Measurements from ENCODE around the gene DUSP5.

The DUSP5 gene

DNA sequence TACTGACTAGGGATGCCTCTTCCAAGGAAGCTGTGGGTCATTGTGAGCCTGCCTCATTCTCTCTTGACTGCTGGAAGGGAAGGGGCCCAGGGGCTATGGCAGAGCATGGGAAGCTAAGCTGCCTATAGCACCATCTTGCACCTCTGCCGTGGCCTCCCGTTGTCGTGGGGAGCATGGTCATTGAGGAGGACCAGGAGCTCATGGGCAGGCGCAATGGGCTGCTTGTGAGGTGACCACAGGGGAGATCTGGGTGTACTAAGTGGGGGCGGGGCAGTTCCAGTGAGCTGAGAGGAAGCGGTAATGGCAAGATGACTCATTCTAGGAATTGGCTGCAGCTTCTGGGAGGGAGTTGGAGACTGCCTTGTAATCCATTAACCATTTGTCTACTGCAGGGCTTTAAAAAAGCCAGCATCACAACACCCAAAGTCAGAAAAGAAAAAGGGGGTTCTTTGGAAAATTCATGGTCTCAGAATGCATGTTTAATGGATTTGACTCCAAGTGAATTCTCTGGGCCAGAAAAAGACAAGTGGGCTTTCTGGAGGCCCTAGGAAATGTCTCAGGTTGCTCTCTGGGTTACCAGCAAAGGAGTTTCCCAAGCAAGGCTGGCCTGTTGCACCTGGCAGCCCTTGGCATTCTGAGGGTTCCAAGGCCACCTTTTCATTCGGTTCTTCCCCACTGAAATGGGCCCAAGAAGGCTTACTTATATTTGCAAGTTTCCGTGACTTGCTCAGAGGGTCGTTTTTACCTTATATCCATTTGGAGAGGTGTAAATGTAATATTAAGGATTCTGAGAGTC is 3.6 kb downstream of the DUSP5 start:
- peak; percentile 27 to 76 for DNase-seq
- TF ChIP-seq POLR2A (IDR thresholded peaks at IDR 0.05; ENCODE audit: low read length): no peak
- no peak for TF ChIP-seq GATA1 (IDR thresholded peaks at IDR 0.05; ENCODE audit: low read depth, low read length)

DNA sequence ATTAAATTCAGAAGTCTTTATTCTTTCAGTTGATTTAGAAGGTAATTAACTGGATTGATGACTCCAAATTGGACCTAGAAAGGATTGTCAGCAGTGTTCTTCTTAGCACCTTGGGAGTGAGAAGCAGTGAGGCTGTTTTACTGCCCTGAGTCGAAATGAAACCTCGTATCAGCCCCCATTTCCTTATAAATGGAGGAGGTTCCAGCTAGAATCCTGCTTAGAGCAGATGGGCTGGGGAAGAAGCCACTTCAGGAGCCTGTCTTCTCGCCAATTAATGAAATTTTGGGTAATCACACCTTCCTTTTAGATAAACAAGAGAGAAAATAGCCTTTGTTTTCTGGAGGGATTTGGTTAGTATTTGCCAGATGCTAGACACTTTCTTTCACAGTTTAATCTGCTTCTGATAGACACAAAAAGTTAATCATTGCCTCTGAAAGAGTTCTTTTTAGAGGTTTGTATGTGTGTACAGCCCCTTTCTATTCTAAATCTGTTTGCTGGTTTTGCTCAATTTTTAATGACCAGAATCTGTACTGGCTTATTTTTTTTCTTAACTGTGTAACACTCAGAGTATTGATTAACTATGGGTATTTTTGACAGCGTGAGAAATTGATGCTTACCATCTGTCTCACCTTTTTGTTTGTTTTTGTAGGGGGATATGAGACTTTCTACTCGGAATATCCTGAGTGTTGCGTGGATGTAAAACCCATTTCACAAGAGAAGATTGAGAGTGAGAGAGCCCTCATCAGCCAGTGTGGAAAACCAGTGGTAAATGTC is 4.6 kb downstream of the DUSP5 start:
- TF ChIP-seq POLR2A (IDR thresholded peaks at IDR 0.05; ENCODE audit: low read length) (no peak), GATA1 (IDR thresholded peaks at IDR 0.05; ENCODE audit: low read depth, low read length) (no peak)
- no peak for DNase-seq

DNA sequence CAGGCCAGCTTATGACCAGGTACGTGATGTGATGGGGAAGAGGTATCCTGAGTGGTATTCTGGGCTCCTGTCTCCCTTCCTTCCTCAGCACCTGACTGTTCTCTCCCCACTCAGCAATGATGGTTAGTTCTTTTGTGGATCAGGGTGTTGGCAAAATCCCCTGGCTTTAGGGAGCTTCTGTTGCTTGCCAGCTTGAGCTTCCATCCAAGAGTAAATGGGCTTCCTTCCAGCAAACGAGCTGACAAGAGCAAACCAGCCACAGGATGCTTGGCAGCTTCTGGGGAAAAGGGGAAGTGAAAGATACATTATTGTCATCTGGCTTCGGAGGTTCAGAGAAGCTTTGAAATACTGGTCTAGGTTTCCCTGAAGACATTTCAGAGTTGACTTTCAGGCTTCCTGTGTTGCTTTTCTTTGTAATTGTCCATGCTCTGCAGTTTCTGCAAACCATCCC is 5.2 kb downstream of the DUSP5 start:
- DNase-seq: peak in 1 of 2 experiments; percentile 37

DNA sequence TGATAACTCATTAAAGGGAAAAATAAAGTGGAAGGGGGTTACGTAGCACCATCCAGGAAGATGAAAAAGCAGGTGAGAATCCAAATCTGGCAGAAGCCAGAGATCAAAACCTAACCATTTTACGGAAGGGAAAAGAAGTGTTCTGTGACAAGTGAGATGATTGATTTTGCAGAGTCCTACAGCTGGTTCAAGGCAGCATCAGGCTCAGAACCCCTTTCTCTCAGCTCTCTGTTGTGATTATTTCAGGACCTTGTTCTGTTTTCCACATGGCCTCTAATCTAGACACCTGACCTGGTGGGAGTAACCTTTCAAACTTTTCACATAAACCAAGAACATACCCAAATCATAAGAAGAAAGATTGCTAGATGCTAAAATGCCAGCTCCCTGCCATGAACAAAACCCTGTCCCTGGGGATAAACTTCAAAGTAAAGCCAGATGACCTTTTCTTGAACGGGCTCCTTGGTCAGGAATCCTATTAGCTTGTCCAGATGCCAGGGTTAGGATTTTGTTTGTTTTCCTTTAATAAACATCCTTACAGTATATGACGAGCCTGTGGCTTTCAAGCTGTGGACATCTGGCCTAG is 5.9 kb downstream of the DUSP5 start:
- TF ChIP-seq POLR2A (IDR thresholded peaks at IDR 0.05; ENCODE audit: low read length): no peak
- no peak for TF ChIP-seq GATA1 (IDR thresholded peaks at IDR 0.05; ENCODE audit: low read depth, low read length)
- no peak for DNase-seq

More for the DNA sequence above, 5.2 kb downstream of the DUSP5 start:
- TF ChIP-seq GATA1 (IDR thresholded peaks at IDR 0.05; ENCODE audit: low read depth, low read length): no peak
- no peak for TF ChIP-seq POLR2A (IDR thresholded peaks at IDR 0.05; ENCODE audit: low read length)

DNA sequence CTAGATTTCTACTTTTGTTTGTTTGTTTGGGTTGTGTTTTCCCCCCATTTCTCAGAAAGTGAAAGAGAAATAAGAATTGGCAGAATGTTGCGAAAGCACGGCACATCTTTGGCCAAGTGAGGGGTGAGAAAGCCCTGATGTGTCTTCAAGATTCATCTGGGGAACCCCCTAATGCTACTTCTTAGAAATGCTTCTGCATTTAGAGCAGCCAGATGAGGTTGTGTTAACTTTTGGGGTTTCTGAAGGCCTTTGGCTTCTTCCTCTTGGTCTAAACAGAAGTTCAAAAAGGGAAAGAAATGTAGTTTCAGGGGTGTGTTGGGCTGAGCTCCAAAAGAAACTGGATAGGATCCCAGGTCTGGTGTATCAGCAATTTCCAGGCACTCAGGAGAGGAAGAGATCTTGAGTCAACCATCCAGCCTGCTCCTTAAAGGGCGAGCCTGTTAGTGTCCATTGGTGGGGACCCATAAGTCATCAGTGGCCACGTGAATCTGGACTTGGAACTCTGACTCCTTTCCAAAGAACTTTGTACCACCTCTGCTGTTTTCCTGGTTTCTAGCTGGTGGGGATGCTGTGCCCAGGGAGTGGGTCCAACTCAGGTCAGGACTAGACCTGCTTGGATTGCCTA is 6.5 kb downstream of the DUSP5 start:
- peak; percentile 31 to 80 for DNase-seq

DNA sequence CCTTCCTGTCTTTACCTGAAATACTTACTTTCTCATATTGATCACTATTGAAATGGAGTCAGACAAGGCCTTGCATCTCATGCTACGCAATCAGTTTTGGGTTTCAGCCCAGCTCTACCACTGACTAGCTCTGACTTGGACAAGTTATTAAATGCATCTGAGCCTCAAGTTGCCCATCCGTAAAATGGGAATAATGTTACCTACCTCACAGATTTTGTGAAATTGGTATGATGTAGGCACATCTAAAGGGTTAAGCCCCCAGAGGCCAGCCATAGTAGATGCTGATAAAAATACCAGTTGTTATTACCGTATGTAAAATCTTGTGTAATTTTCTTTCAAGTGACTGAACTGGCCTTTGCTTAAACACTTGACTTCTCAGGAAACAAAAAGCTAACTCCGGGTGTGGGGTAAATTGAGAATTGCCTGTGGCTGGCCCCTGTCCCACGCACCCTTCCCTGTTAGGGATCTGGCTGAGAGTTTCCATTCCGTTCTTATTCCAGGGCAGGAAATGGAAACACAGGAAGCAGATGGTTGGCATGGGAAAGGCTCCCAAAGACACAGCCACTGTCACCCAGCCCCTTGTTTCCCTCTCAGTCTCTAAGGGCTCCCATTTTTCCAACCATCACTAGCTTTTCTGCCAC is 7.5 kb downstream of the DUSP5 start:
- DNase-seq: no peak
- TF ChIP-seq POLR2A (IDR thresholded peaks at IDR 0.05; ENCODE audit: low read length) (no peak), GATA1 (IDR thresholded peaks at IDR 0.05; ENCODE audit: low read depth, low read length) (no peak)

More for the DNA sequence above, 6.5 kb downstream of the DUSP5 start:
- TF ChIP-seq POLR2A (IDR thresholded peaks at IDR 0.05; ENCODE audit: low read length): no peak
- no peak for TF ChIP-seq GATA1 (IDR thresholded peaks at IDR 0.05; ENCODE audit: low read depth, low read length)

DNA sequence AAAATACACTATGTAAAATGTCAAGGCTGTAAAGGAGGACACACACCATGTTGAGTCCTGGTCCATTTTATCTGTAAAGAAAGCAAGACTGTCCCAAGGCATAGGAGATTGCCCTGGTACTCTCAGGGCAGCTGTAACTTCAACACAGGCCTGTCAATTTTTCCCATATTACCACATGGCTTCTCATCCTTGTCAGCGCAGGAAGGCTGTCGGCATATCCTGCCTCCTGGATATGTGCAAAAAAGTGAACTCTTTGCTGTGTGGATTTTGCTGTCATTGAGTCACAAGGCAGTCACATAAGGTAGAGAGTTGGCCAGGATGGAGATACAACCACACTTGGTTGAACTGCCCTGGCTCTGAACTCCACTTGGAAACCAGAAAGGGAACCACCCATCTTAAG is 8.7 kb downstream of the DUSP5 start:
- TF ChIP-seq POLR2A (IDR thresholded peaks at IDR 0.05; ENCODE audit: low read length) (no peak), GATA1 (IDR thresholded peaks at IDR 0.05; ENCODE audit: low read depth, low read length) (no peak)
- DNase-seq: no peak

DNA sequence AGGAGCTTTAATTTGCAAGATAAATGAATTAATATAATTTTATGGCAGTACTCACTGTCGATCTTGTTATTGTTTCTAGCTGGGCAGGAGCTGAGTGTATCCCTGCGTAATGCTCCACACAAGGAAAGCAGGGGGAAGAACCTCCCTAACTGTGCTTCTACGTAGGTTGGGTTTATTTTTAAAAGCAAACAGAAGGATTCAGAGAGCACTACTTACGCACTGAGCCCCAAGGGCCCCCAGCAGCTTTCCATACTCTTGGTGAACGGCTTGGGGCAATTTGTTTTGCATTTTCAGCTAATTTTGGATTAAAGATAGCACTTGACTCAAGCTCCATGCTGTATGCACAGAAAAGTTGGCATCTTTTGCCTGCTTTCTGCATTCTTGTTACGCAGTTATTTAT is 9.6 kb downstream of the DUSP5 start:
- DNase-seq: no peak
- TF ChIP-seq GATA1 (IDR thresholded peaks at IDR 0.05; ENCODE audit: low read depth, low read length) (no peak), POLR2A (IDR thresholded peaks at IDR 0.05; ENCODE audit: low read length) (no peak)

DNA sequence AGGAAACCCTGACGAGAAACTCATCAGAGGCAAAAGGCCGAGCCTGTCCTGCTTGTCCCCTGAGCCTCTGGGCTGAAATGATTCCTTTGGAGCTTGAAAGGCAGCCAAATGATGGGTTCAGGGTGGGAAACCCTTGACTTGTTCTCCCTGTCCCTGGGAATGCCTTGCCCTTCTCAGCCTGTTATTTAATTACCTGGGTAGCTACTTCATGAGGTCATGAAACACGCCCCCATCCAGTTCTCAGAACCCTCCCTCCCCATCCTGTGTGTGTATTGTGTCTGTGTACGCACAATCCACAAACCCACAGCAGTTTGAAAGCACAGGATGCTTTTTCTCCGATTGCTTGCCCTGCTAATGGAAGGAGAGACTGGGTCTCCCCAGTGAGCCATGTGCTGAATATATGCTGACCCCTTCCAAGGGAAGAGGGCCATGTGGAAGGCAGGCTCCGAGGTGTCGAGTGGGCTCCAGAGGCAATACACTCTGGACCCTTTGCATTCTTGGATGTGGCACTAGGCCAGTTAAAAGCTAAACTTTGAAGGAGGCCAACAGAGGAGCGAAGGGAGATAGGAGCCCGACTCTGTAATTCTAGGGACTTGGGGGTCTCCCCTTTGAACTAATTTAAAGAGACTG is 10.6 kb downstream of the DUSP5 start:
- TF ChIP-seq GATA1 (IDR thresholded peaks at IDR 0.05; ENCODE audit: low read depth, low read length) (no peak), POLR2A (IDR thresholded peaks at IDR 0.05; ENCODE audit: low read length) (no peak)
- DNase-seq: no peak

DNA sequence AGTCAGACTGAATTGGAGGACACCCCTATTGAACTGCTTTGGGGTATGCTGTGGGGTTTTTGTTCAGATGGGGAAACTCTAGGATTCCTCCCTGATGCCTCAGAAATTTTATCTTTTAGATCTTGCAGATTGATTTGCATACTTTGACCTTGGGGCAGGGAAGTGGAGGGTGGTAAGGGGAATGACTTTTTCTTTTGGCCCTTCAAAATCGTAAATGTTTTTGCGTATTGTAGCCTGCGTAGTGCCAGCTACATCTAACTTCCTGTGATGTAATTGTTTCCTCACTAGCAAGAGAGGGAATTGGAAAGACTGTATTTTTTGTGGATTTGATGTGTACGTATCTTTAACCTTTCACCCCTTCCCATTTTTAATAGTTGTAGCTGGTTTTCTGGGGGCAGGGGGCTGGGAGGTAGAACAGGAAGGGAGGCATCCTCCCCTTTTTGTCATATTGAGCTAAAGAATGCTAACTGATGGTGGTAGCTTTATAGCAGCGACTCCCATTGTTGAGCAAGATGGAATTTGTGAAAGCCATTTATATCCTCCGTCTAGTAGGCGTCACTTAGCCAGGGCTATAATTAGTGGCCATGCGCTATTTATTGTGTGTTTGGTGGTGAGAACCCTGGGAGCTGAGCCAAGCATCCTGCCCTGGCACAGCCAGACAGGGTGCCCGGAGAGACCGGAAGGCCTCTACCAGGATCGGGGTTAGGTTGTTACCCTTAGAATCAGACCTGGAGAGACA is 11.3 kb downstream of the DUSP5 start:
- DNase-seq: no peak
- TF ChIP-seq GATA1 (IDR thresholded peaks at IDR 0.05; ENCODE audit: low read depth, low read length): no peak
- no peak for TF ChIP-seq POLR2A (IDR thresholded peaks at IDR 0.05; ENCODE audit: low read length)

DNA sequence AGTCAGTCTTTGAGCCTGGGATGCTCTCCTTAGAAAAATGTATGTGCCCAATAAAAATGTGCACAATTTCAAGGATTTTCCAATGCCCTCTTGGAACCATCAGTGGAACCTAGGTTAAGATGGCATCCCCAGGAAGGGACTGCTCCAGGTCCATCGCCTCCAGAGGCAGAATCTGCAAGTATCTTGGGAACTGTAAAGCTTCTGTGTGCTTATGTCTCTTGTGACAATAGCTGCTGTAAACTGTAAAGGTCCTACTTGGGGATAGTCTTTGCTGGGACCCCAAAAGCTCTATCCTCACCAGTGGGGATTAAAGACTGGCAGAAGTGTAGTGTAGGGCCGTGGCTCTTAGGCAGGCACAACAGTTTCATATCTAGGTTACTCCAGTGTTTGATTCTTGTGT is 11.9 kb downstream of the DUSP5 start:
- TF ChIP-seq GATA1 (IDR thresholded peaks at IDR 0.05; ENCODE audit: low read depth, low read length) (no peak), POLR2A (IDR thresholded peaks at IDR 0.05; ENCODE audit: low read length) (no peak)
- DNase-seq: no peak

DNA sequence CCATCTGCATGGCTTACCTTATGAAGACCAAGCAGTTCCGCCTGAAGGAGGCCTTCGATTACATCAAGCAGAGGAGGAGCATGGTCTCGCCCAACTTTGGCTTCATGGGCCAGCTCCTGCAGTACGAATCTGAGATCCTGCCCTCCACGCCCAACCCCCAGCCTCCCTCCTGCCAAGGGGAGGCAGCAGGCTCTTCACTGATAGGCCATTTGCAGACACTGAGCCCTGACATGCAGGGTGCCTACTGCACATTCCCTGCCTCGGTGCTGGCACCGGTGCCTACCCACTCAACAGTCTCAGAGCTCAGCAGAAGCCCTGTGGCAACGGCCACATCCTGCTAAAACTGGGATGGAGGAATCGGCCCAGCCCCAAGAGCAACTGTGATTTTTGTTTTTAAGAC is 12.4 kb downstream of the DUSP5 start:
- no peak for TF ChIP-seq POLR2A (IDR thresholded peaks at IDR 0.05; ENCODE audit: low read length)
- TF ChIP-seq GATA1 (IDR thresholded peaks at IDR 0.05; ENCODE audit: low read depth, low read length): no peak
- DNase-seq: no peak
